Activated T-helper 1 cell treated with anti-CD3 and anti-CD28 coated beads, Interleukin-12 subunit alpha, Interleukin-12 subunit beta, Interleukin-2, Interleukin-4 antibody, amounts not matched to agents 30 ng/mL and 10 ng/mL and 1 ng/mL, durations not matched to agents 14 hours and 24 hours and 36 hours (primary cell): ENCODE results near the gene SPINT1. TPM values are rescaled to one million over a fixed set of nuclear protein-coding genes. Genes with fewer than 3 reads are reported as not detected.
"Not testable (repeated sequence)": the region's sequence is repeated elsewhere in the genome, so short reads cannot be mapped to it uniquely, and the experiment has no call there.

Experiments used
- DNase-seq: peaks from one replicate; pipeline ENCODE4 v3.0.0; 2021; ENCODE audit warnings: low spot score
- H3K27ac Mint-ChIP-seq: one replicate; pipeline ENCODE4 v1.8.0; 2021; ENCODE audit warnings: mild to moderate bottlenecking, mixed read lengths
- H3K27me3 Mint-ChIP-seq: one replicate; pipeline ENCODE4 v1.8.0; 2022; ENCODE audit warnings: mild to moderate bottlenecking, moderate library complexity, mixed read lengths; ENCODE audit not compliant: insufficient read depth
- H3K36me3 Mint-ChIP-seq: one replicate; pipeline ENCODE4 v1.8.0; 2021; ENCODE audit warnings: low read depth, mixed read lengths
- H3K4me1 Mint-ChIP-seq: one replicate; pipeline ENCODE4 v1.8.0; 2021; ENCODE audit warnings: low read depth, mixed read lengths
- H3K4me3 Mint-ChIP-seq: one replicate; pipeline ENCODE4 v1.8.0; 2021; ENCODE audit warnings: mild to moderate bottlenecking, moderate library complexity, mixed read lengths
- H3K9me3 Mint-ChIP-seq: one replicate; pipeline ENCODE4 v1.8.0; 2021; ENCODE audit warnings: mixed read lengths
- intact Hi-C: fragments of 100-400 bp; cut with micrococcal nuclease; formaldehyde crosslinking; loops from one replicate; pipeline ENCODE4 v1.15.1; 2024
- total RNA-seq: library from RNA; stranded (reverse); gene quantifications from 2 replicates; pipeline ENCODE4 v1.2.3, GENCODE V29; 2022

The SPINT1 gene
- total RNA-seq, 1 donor from 2014 or later = 11.0 TPM

- intact Hi-C loops = loop anchor here (5.0 kb wide), 2 partner anchors 48 to 332 kb away; partner anchors contain the start of genes DNAJC17 and ZFYVE19
- H3K4me3 Mint-ChIP-seq = no peak overlapping the region
- no peaks in the 10 kb centered on the region for H3K27me3 Mint-ChIP-seq
Measured at GRCh38 chr15:40855706-40856234, 11.9 kb downstream of the SPINT1 start.

DNA sequence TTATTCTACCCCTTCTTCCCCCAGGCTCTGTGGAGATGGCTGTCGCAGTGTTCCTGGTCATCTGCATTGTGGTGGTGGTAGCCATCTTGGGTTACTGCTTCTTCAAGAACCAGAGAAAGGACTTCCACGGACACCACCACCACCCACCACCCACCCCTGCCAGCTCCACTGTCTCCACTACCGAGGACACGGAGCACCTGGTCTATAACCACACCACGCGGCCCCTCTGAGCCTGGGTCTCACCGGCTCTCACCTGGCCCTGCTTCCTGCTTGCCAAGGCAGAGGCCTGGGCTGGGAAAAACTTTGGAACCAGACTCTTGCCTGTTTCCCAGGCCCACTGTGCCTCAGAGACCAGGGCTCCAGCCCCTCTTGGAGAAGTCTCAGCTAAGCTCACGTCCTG lies 12.9 kb downstream of the SPINT1 start:
- no peak overlapping the region for H3K4me3 Mint-ChIP-seq
- no peak overlapping the region for H3K27ac Mint-ChIP-seq
- H3K36me3 Mint-ChIP-seq = no peaks in the 10 kb centered on the region
- intact Hi-C loops = loop anchor here (1.0 to 5.0 kb wide), 4 partner anchors 18 to 331 kb away; partner anchors contain the start of genes DNAJC17, RHOV, VPS18 and ZFYVE19
- H3K9me3 Mint-ChIP-seq = no peaks in the 10 kb centered on the region
- DNase-seq = no peak
- peaks cover 18% of the 10 kb centered on the region for H3K4me1 Mint-ChIP-seq
- H3K27me3 Mint-ChIP-seq = no peaks in the 10 kb centered on the region

More at GRCh38 chr15:40855706-40856234, 11.9 kb downstream of the SPINT1 start:
- H3K27ac Mint-ChIP-seq = no peak overlapping the region
- no peaks in the 10 kb centered on the region for H3K9me3 Mint-ChIP-seq
- peaks cover 18% of the 10 kb centered on the region for H3K4me1 Mint-ChIP-seq
- DNase-seq = no peak
- peaks cover 2% of the 10 kb centered on the region for H3K36me3 Mint-ChIP-seq

- Mint-ChIP-seq H3K36me3 (no peaks in the 10 kb centered on the region), H3K27me3 (no peaks in the 10 kb centered on the region), H3K27ac (no peak overlapping the region), H3K9me3 (no peaks in the 10 kb centered on the region), H3K4me3 (no peak overlapping the region), H3K4me1 (peaks cover 18% of the 10 kb centered on the region)
- intact Hi-C loops = loop anchor here (1.0 to 5.0 kb wide), 5 partner anchors 17 to 330 kb away; partner anchors contain the start of genes DNAJC17, RHOV, VPS18 and ZFYVE19
- DNase-seq = peak; percentile 77
Measured at GRCh38 chr15:40857601-40858341, 13.9 kb downstream of the SPINT1 start.

- intact Hi-C loops = loop anchor here (2.0 to 5.0 kb wide), 3 partner anchors 20 to 329 kb away; partner anchors contain the start of genes DNAJC17 and ZFYVE19
- DNase-seq = no peak
- Mint-ChIP-seq H3K4me3 (no peak overlapping the region), H3K36me3 (no peaks in the 10 kb centered on the region), H3K27ac (no peak overlapping the region), H3K4me1 (peaks cover 18% of the 10 kb centered on the region), H3K27me3 (no peaks in the 10 kb centered on the region), H3K9me3 (no peaks in the 10 kb centered on the region)
Measured at GRCh38 chr15:40858706-40859105, 14.9 kb downstream of the SPINT1 start.

DNA sequence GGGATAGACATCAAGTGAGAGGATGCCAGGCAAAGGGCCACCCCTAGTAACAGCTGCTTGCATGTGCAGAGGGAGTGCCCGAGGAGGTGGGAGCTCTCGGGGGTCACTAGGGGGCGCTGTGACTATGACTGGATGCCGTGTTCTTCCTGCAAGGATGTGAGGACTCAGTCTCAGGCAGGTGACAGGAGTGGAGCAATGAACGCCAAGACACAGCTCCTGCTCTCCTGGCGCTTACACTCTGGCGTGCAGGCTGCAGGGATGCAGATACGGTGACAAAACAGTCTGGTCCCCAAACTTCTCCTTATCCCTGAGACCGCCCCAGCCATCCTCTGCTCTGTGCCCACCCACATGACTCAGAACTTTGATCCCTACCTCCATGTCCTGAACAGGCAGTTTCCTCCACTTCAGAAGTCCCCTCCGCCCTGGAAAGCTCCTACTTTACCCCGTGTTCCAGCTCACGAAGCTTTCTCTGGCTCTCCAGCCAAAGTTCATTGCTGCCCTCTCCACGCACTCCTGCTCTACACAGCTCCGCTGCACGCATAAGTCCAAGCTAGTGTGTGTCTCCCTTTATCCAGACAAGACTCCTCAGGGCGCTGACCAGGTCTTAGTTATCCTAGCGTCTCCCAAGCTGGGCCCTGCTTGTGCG lies 15.5 kb downstream of the SPINT1 start:
- peak; percentile 77 for DNase-seq
- Mint-ChIP-seq H3K27ac (no peak overlapping the region), H3K36me3 (no peaks in the 10 kb centered on the region), H3K27me3 (no peaks in the 10 kb centered on the region), H3K4me3 (no peak overlapping the region), H3K9me3 (no peaks in the 10 kb centered on the region), H3K4me1 (peaks cover 18% of the 10 kb centered on the region)
- intact Hi-C loops = loop anchor here (2.0 to 5.0 kb wide), 3 partner anchors 19 to 328 kb away; partner anchors contain the start of genes DNAJC17 and ZFYVE19

- intact Hi-C loops, H3K4me3 Mint-ChIP-seq, H3K27me3 Mint-ChIP-seq, H3K36me3 Mint-ChIP-seq, H3K9me3 Mint-ChIP-seq, H3K27ac Mint-ChIP-seq, DNase-seq: not testable (repeated sequence)
- H3K4me1 Mint-ChIP-seq = peaks cover 18% of the 10 kb centered on the region
Measured at GRCh38 chr15:40861147-40861546, 17.3 kb downstream of the SPINT1 start.

- no peaks in the 10 kb centered on the region for H3K36me3 Mint-ChIP-seq
- H3K4me3 Mint-ChIP-seq = no peak overlapping the region
- H3K4me1 Mint-ChIP-seq = peaks cover 7% of the 10 kb centered on the region
- peaks cover 4% of the 10 kb centered on the region for H3K27me3 Mint-ChIP-seq
- DNase-seq = no peak
- H3K9me3 Mint-ChIP-seq = no peaks in the 10 kb centered on the region
- intact Hi-C loops = no loop called here
- no peak overlapping the region for H3K27ac Mint-ChIP-seq
Measured at GRCh38 chr15:40863660-40864270, 19.9 kb downstream of the SPINT1 start.

GRCh38 chr15:40867199-40867598 lies 23.4 kb downstream of the SPINT1 start:
- no peak overlapping the region for H3K27ac Mint-ChIP-seq
- H3K27me3 Mint-ChIP-seq = peaks cover 7% of the 10 kb centered on the region
- H3K36me3 Mint-ChIP-seq = no peaks in the 10 kb centered on the region
- no peak for DNase-seq
- H3K9me3 Mint-ChIP-seq = no peaks in the 10 kb centered on the region
- peaks cover 17% of the 10 kb centered on the region for H3K4me1 Mint-ChIP-seq
- H3K4me3 Mint-ChIP-seq = no peak overlapping the region
- intact Hi-C loops = no loop called here

GRCh38 chr15:40869686-40870085 lies 25.8 kb downstream of the SPINT1 start:
- H3K9me3 Mint-ChIP-seq = no peaks in the 10 kb centered on the region
- no peak for DNase-seq
- H3K27ac Mint-ChIP-seq = no peak overlapping the region
- no peak overlapping the region for H3K4me3 Mint-ChIP-seq
- intact Hi-C loops = no loop called here
- H3K27me3 Mint-ChIP-seq = peaks cover 11% of the 10 kb centered on the region
- peaks cover 29% of the 10 kb centered on the region for H3K4me1 Mint-ChIP-seq
- H3K36me3 Mint-ChIP-seq = no peaks in the 10 kb centered on the region

DNA sequence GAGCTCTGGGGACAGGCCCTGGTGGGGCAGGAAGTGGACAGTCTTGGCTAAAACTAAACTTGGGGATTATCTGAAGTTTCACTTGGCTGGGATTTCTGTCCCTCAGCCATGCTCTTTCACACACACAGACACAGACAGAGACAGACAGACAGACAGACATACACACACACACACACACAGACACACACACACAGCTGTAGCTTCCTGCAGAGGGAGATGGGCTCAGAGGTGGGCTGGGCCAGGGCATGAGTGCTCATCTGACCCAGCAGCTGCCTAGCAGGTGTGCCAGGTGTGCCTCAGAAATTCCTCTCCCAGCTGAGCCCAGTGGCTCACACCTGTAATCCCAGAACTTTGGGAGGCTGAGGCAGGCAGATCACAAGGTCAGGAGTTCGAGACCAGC lies 26.9 kb downstream of the SPINT1 start:
- H3K27me3 Mint-ChIP-seq = peaks cover 11% of the 10 kb centered on the region
- no peak for DNase-seq
- peaks cover 29% of the 10 kb centered on the region for H3K4me1 Mint-ChIP-seq
- H3K36me3 Mint-ChIP-seq = no peaks in the 10 kb centered on the region
- no peak overlapping the region for H3K4me3 Mint-ChIP-seq
- H3K9me3 Mint-ChIP-seq = no peaks in the 10 kb centered on the region
- H3K27ac Mint-ChIP-seq = no peak overlapping the region
- intact Hi-C loops = loop anchor here (1.0 kb wide), 1 partner anchor 9 kb away; no protein-coding TSS in a partner anchor

DNA sequence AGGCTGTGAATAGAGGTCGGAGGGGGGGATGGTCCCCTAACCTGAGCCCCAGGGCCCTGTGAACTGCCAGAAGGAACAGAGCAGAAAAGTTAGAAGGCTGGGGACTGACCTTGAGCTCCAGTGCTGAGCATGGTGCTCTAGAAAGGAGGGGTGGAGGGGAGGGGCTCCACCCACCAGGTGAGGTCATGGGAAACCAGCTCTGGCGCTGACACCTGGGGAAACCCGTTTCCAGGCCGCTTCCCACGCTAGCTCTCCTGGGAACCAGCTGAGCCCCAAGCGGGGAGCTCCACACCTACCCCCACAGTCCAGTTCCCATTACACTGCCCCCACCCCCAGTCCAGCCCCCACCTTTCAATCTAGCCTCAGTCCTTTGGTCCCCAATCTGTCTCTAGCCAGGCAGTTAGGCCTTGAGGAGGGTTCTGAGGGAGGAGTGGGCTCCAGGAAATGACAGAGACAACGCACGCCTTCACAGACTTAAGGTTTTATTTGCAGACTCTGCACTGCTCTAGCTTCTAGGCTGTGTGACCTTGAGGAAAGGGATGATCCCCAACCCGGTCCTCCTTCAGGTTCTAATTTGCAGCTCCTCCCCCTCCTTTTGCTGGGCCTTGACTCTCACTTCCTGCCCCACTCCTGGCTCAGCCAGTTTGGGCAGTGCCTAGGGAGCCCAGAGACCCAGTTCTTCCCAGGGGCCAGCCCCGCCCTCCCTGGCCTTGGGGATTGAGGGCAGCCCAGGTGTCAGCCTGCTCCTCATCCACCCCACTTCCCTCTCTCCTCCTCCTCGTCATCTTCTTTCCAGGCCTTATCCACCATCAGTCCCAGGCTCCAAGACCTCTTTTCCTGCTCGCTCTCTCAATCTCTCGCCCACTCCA lies 28.1 kb downstream of the SPINT1 start:
- H3K27me3 Mint-ChIP-seq = peaks cover 7% of the 10 kb centered on the region
- peaks cover 29% of the 10 kb centered on the region for H3K4me1 Mint-ChIP-seq
- H3K27ac Mint-ChIP-seq = peak overlapping the region; percentile 29
- peak overlapping the region; percentile 68 for H3K4me3 Mint-ChIP-seq
- no peaks in the 10 kb centered on the region for H3K9me3 Mint-ChIP-seq
- H3K36me3 Mint-ChIP-seq = no peaks in the 10 kb centered on the region
- no peak for DNase-seq
- intact Hi-C loops = loop anchor here (1.0 kb wide), 1 partner anchor 7 kb away; no protein-coding TSS in a partner anchor
